Progenitor cell of endocrine pancreas (in vitro differentiated cells): ENCODE results near the gene RPUSD2. TPM values are rescaled to one million over a fixed set of nuclear protein-coding genes. Genes with fewer than 3 reads are reported as not detected.

Experiments
- DNase-seq: peaks from one replicate; pipeline ENCODE4 v3.0.0; 2021; ENCODE audit warnings: low spot score; ENCODE audit not compliant: unreplicated experiment
- H3K27ac Mint-ChIP-seq: 2 replicates; pipeline ENCODE4 v1.8.0; 2021; ENCODE audit warnings: mild to moderate bottlenecking, moderate library complexity, mixed read lengths
- H3K27me3 Mint-ChIP-seq: 2 replicates; pipeline ENCODE4 v1.8.0; 2021; ENCODE audit warnings: mixed read lengths
- H3K36me3 Mint-ChIP-seq: 2 replicates; pipeline ENCODE4 v1.8.0; 2022; ENCODE audit warnings: mixed read lengths; ENCODE audit not compliant: insufficient read depth
- H3K4me1 Mint-ChIP-seq: 2 replicates; pipeline ENCODE4 v1.8.0; 2021; ENCODE audit warnings: low read depth, mixed read lengths
- H3K4me3 Mint-ChIP-seq: 2 replicates; pipeline ENCODE4 v1.8.0; 2021; ENCODE audit warnings: low read depth, mild to moderate bottlenecking, moderate library complexity, mixed read lengths
- H3K9me3 Mint-ChIP-seq: 2 replicates; pipeline ENCODE4 v1.8.0; 2021; ENCODE audit warnings: low read depth, mixed read lengths
- total RNA-seq: library from RNA; stranded (reverse); gene quantifications from 2 replicates; pipeline ENCODE4 v1.2.1, GENCODE V29; 2021
- TF ChIP-seq, protein P1 (sequence below): fragments of 200-600 bp; sonication (generic); IDR thresholded peaks from one replicate; pipeline ENCODE4 v1.5.0; 2021; ENCODE audit warnings: antibody characterized with exemption, mild to moderate bottlenecking; ENCODE audit not compliant: unreplicated experiment

RPUSD2 gene
- total RNA-seq, 1 donor from 2014 or later, result 11.5 TPM

DNA sequence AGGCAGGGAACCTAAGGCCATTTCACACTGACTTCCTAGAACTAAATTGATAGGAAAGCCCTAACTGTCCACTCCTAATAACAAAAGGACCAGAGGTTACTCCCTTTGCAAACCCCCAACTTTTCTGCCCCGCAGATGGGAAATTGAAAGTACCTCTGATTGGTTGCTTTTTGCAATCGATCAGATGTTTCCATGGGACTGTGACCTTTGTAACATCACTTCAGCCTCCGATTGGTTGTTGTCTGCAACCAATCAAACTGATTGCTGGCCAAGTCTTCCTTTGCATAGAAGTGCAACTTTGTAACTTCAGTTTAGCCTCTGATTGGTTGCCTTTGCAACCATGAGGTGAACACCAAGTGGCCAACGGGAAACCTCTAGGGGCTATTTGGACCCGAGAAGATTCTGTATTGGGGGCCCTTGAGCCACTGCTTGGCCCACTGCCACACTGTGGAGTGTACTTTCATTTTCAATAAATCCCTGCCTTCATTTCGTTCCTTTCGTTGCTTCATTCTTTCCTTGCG lies 13.7 kb downstream of the RPUSD2 start:
- no peak overlapping the region for H3K27ac Mint-ChIP-seq
- no peak overlapping the region for H3K4me3 Mint-ChIP-seq
- H3K9me3 Mint-ChIP-seq, result peaks cover 2% of the 10 kb centered on the region
- TF ChIP-seq, protein P1, sequence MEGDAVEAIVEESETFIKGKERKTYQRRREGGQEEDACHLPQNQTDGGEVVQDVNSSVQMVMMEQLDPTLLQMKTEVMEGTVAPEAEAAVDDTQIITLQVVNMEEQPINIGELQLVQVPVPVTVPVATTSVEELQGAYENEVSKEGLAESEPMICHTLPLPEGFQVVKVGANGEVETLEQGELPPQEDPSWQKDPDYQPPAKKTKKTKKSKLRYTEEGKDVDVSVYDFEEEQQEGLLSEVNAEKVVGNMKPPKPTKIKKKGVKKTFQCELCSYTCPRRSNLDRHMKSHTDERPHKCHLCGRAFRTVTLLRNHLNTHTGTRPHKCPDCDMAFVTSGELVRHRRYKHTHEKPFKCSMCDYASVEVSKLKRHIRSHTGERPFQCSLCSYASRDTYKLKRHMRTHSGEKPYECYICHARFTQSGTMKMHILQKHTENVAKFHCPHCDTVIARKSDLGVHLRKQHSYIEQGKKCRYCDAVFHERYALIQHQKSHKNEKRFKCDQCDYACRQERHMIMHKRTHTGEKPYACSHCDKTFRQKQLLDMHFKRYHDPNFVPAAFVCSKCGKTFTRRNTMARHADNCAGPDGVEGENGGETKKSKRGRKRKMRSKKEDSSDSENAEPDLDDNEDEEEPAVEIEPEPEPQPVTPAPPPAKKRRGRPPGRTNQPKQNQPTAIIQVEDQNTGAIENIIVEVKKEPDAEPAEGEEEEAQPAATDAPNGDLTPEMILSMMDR, result no peak
- peaks cover 3% of the 10 kb centered on the region for H3K27me3 Mint-ChIP-seq
- no peak for DNase-seq
- peaks cover 4% of the 10 kb centered on the region for H3K36me3 Mint-ChIP-seq
- no peaks in the 10 kb centered on the region for H3K4me1 Mint-ChIP-seq

DNA sequence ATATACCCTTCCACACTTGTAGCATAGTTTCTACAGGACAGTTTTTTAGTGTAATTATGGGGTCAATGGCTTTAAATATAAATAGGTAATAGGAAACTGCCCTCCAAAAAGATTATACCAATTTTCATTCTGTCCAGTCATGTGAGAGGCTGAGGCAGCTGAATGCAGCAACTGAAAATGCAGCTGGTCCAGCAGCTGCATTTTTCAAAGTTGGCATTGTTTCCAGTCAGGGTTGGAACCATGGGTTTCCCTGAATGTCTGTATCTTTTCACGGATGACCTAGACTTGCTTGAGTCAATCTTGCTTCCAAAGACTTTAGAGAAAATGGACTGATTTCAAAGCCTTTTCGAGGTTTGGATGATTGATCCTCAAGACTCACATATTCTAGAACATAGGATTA lies 15.1 kb downstream of the RPUSD2 start:
- no peak for DNase-seq
- Mint-ChIP-seq H3K4me1 (no peaks in the 10 kb centered on the region), H3K27ac (no peak overlapping the region), H3K27me3 (peaks cover 3% of the 10 kb centered on the region), H3K9me3 (no peaks in the 10 kb centered on the region), H3K4me3 (no peak overlapping the region), H3K36me3 (no peaks in the 10 kb centered on the region)
- TF ChIP-seq, protein P1, result no peak

DNA sequence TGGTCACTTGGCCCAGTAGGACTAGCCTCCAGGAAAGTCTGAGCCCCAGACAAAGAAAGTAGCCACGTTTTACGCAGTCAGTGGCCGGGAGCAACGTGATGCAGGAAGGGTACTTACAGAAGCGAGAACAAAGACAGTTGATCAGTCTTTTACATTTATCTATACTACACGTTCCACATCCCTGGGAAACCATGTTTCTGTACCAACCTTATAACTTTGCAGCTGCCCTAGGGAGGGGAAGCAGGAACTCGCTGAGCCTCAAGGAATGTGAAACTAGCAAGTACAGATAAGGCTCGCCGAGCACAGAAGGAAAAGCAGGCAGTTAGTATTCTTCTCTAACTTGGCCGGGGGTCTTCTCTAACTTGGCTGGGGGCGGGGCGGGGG lies 21.6 kb downstream of the RPUSD2 start:
- H3K36me3 Mint-ChIP-seq, result peaks cover 4% of the 10 kb centered on the region
- no peak for DNase-seq
- H3K27ac Mint-ChIP-seq, result peak overlapping the region; percentile 83
- H3K9me3 Mint-ChIP-seq, result no peaks in the 10 kb centered on the region
- H3K4me3 Mint-ChIP-seq, result peak overlapping the region; percentile 50
- peaks cover 17% of the 10 kb centered on the region for H3K4me1 Mint-ChIP-seq
- TF ChIP-seq, protein P1, result no peak
- H3K27me3 Mint-ChIP-seq, result no peaks in the 10 kb centered on the region

DNA sequence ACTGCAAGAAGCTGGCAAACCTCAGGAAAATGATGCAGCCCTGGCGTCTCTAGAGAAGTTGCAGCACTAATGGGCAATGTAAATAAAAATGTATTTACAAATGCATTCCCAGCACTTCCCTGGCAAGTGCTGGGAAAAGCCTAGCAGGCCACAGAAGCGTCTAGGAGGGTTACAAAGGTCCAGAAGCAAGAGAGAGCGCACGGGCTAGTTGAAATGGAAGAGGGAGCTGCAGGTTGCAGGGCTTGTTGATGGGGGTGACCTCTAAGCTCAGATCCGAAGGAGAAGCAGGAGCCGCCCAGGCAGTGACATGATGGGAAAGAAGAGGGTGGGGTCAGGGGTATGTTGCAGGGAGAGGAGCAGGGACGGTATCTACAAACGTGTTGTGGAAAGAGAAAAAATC lies 22.3 kb downstream of the RPUSD2 start:
- TF ChIP-seq, protein P1, result no peak
- peaks cover 4% of the 10 kb centered on the region for H3K36me3 Mint-ChIP-seq
- no peaks in the 10 kb centered on the region for H3K9me3 Mint-ChIP-seq
- no peak overlapping the region for H3K4me3 Mint-ChIP-seq
- no peak for DNase-seq
- no peaks in the 10 kb centered on the region for H3K27me3 Mint-ChIP-seq
- no peak overlapping the region for H3K27ac Mint-ChIP-seq
- H3K4me1 Mint-ChIP-seq, result peaks cover 18% of the 10 kb centered on the region

DNA sequence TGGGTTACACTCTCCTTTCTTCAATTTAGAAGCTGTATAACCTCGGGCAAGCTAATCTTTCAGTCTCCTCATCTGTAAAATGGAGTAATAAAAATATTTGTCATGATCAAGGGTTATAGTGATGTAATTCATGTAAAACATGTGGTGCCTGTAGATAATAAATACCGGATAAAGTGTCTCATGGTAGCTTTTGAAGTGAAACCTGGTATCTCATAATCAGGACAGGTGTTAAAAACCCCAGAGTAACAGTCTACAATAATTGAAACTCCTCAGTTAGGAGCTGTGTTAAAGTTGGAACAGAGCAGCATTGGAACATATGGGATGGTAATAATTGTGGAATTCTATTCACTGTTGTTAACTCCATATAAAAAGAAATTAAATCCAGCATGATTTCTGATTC lies 24.1 kb downstream of the RPUSD2 start:
- H3K27ac Mint-ChIP-seq, result peak overlapping the region; percentile 99

More for the DNA sequence above, 24.1 kb downstream of the RPUSD2 start:
- DNase-seq, result no peak
- Mint-ChIP-seq H3K4me3 (no peak overlapping the region), H3K36me3 (peaks cover 4% of the 10 kb centered on the region), H3K9me3 (no peaks in the 10 kb centered on the region), H3K4me1 (peaks cover 18% of the 10 kb centered on the region), H3K27me3 (no peaks in the 10 kb centered on the region)
- TF ChIP-seq, protein P1, result no peak
